Sigmoid colon (tissue), 7 donors: ENCODE data around the gene UVRAG. TPM values are rescaled to one million over a fixed set of nuclear protein-coding genes. Genes with fewer than 3 reads are reported as not detected.

ENCODE experiments used
- DNase-seq: peaks from one replicate; pipeline ENCODE4 v3.0.0-alpha.2; 2019
- H3K27ac ChIP-seq, 4 donors: fragments of 200-600 bp; sonication (generic); one replicate each; pipeline ENCODE4 v1.5.1; 2016 to 2019; ENCODE audit warnings: mild to moderate bottlenecking in 1 of 4
- H3K27me3 ChIP-seq, 3 donors: fragments of 200-600 bp; sonication (generic); one replicate each; pipeline ENCODE4 v1.5.1; 2019; ENCODE audit warnings: mild to moderate bottlenecking in 1 of 3
- H3K36me3 ChIP-seq, 4 donors: fragments of 200-600 bp; sonication (generic); one replicate each; pipeline ENCODE4 v1.5.1; 2016 to 2019
- H3K4me1 ChIP-seq, 4 donors: fragments of 200-600 bp; sonication (generic); one replicate each; pipeline ENCODE4 v1.5.1; 2017 to 2019
- H3K4me3 ChIP-seq, 4 donors: fragments of 200-600 bp; sonication (generic); one replicate each; pipeline ENCODE4 v1.5.1; 2017 to 2019; ENCODE audit warnings: mild to moderate bottlenecking in 2 of 4, moderate library complexity in 1 of 4
- H3K9me3 ChIP-seq, 4 donors: fragments of 200-600 bp in 3 of 4; sonication (generic) in 3 of 4; one replicate each; pipeline versions ENCODE4 v1.5.1 to v1.6.1; 2013 to 2019
- CTCF ChIP-seq, 4 experiments: fragments of 450-650 bp in 3 of 4; fragments of 200-600 bp in 1 of 4; IDR thresholded peaks; one replicate each; pipeline ENCODE4 v1.5.1; 2016 to 2019; ENCODE audit warnings: antibody characterized with exemption in 4 of 4, mild to moderate bottlenecking in 3 of 4, moderate library complexity in 2 of 4
- EP300 ChIP-seq, 4 donors: sonication (generic); formaldehyde crosslinking; IDR thresholded peaks; one replicate each; pipeline ENCODE4 v1.6.1; 2017; ENCODE audit warnings: antibody characterized with exemption in 4 of 4
- POLR2A ChIP-seq, 2 donors: fragments of 450-650 bp; IDR thresholded peaks; one replicate each; pipeline ENCODE4 v1.6.1; 2016; ENCODE audit warnings: antibody characterized with exemption in 2 of 2, mild to moderate bottlenecking in 2 of 2, moderate library complexity in 2 of 2
- POLR2AphosphoS5 ChIP-seq, 4 donors: sonication (generic); formaldehyde crosslinking; IDR thresholded peaks; one replicate each; pipeline ENCODE4 v1.6.1; 2017; ENCODE audit warnings: antibody characterized with exemption in 4 of 4
- WGBS, 2 donors: extraction: QIAGEN DNeasy Blood & Tissue Kit; methylation state at CpG; one replicate each; pipeline ENCODE4 v1.1.7; 2013; 5-methylcytosine and 5-hydroxymethylcytosine counted together
- intact Hi-C: fragments of 100-400 bp; cut with DNase I; formaldehyde crosslinking; loops from one replicate; pipeline ENCODE4 v1.15.1; 2023
- polyA plus RNA-seq, 3 donors: library from polyadenylated mRNA; stranded (reverse); fragments of 200-250 nt; gene quantifications; one replicate each; pipeline ENCODE4 v1.2.3, GENCODE V29; 2013
- total RNA-seq, 4 donors: library from RNA; depleted of rRNA; stranded (reverse); fragments of >200 nt; gene quantifications; one replicate each; pipeline ENCODE4 v1.1.0, GENCODE V29; 2016
- donor health status: healthy with polysubstance abuse.
- donor health status: Bipolar disorder and iron deficiency.
- donor health status: healthy.

The UVRAG gene
- total and polyA plus RNA-seq, 7 donors: 4.9 to 43.2 (median 29.3) TPM

GRCh38 chr11:76176463-76176862 is 361.5 kb downstream of the UVRAG start:
- 84 to 91% methylated on average over 9 of the region's 9 CpGs for WGBS, 2 donors
- intact Hi-C loops: no loop called here

GRCh38 chr11:76177250-76177686 is 362.3 kb downstream of the UVRAG start:
- Histone ChIP-seq H3K27me3 (no peaks in the 10 kb centered on the region), H3K36me3 (no peaks in the 10 kb centered on the region), H3K4me3 (no peak overlapping the region), H3K27ac (no peak overlapping the region), H3K4me1 (no peaks in the 10 kb centered on the region), H3K9me3 (no peaks in the 10 kb centered on the region)
- intact Hi-C loops: no loop called here
- WGBS, 2 donors: 93 to 94% methylated on average over 6 of the region's 6 CpGs
- TF ChIP-seq POLR2AphosphoS5 (IDR thresholded peaks at IDR 0.05) (no peak), EP300 (IDR thresholded peaks at IDR 0.05) (no peak), POLR2A (IDR thresholded peaks at IDR 0.05) (no peak), CTCF (IDR thresholded peaks at IDR 0.05) (no peak)
- no peak for DNase-seq

More at GRCh38 chr11:76176463-76176862, 361.5 kb downstream of the UVRAG start:
- TF ChIP-seq POLR2AphosphoS5 (IDR thresholded peaks at IDR 0.05) (no peak), EP300 (IDR thresholded peaks at IDR 0.05) (no peak), POLR2A (IDR thresholded peaks at IDR 0.05) (no peak), CTCF (IDR thresholded peaks at IDR 0.05) (no peak)
- H3K4me3 ChIP-seq: no peak overlapping the region
- H3K4me1 ChIP-seq: no peaks in the 10 kb centered on the region
- no peak for DNase-seq
- no peaks in the 10 kb centered on the region for H3K27me3 ChIP-seq
- no peak overlapping the region for H3K27ac ChIP-seq
- no peaks in the 10 kb centered on the region for H3K36me3 ChIP-seq
- H3K9me3 ChIP-seq: no peaks in the 10 kb centered on the region

GRCh38 chr11:76179147-76179546 is 364.1 kb downstream of the UVRAG start:
- Histone ChIP-seq H3K4me1 (no peaks in the 10 kb centered on the region), H3K4me3 (no peak overlapping the region), H3K9me3 (no peaks in the 10 kb centered on the region), H3K27me3 (no peaks in the 10 kb centered on the region), H3K36me3 (no peaks in the 10 kb centered on the region), H3K27ac (no peak overlapping the region)
- TF ChIP-seq POLR2A (IDR thresholded peaks at IDR 0.05) (no peak), EP300 (IDR thresholded peaks at IDR 0.05) (no peak), POLR2AphosphoS5 (IDR thresholded peaks at IDR 0.05) (no peak), CTCF (IDR thresholded peaks at IDR 0.05) (no peak)
- WGBS, 2 donors: 85 to 90% methylated on average over 13 of the region's 13 CpGs
- intact Hi-C loops: no loop called here
- no peak for DNase-seq

GRCh38 chr11:76181371-76181770 is 366.4 kb downstream of the UVRAG start:
- no peak overlapping the region for H3K27ac ChIP-seq
- H3K27me3 ChIP-seq: no peaks in the 10 kb centered on the region
- no peaks in the 10 kb centered on the region for H3K36me3 ChIP-seq
- no peak overlapping the region for H3K4me3 ChIP-seq
- peaks cover 0 to 8% (median 3%) of the 10 kb centered on the region in 4 donors for H3K4me1 ChIP-seq
- no peaks in the 10 kb centered on the region for H3K9me3 ChIP-seq
- no peak for TF ChIP-seq EP300 (IDR thresholded peaks at IDR 0.05)
- TF ChIP-seq POLR2AphosphoS5 (IDR thresholded peaks at IDR 0.05): no peak
- no peak for TF ChIP-seq CTCF (IDR thresholded peaks at IDR 0.05)
- TF ChIP-seq POLR2A (IDR thresholded peaks at IDR 0.05): no peak
- 91 to 93% methylated on average over 15 of the region's 15 CpGs for WGBS, 2 donors
- DNase-seq: no peak
- intact Hi-C loops: no loop called here

GRCh38 chr11:76184551-76184993 is 369.6 kb downstream of the UVRAG start:
- H3K4me1 ChIP-seq: peaks cover 0 to 14% (median 8%) of the 10 kb centered on the region in 4 donors
- H3K36me3 ChIP-seq: no peaks in the 10 kb centered on the region
- H3K9me3 ChIP-seq: no peaks in the 10 kb centered on the region
- H3K4me3 ChIP-seq: no peak overlapping the region
- no peaks in the 10 kb centered on the region for H3K27me3 ChIP-seq
- WGBS, 2 donors: 46 to 67% methylated on average over 7 of the region's 7 CpGs
- TF ChIP-seq CTCF (IDR thresholded peaks at IDR 0.05) (no peak), POLR2AphosphoS5 (IDR thresholded peaks at IDR 0.05) (no peak), POLR2A (IDR thresholded peaks at IDR 0.05) (no peak), EP300 (IDR thresholded peaks at IDR 0.05) (no peak)
- DNase-seq: no peak
- intact Hi-C loops: no loop called here
- no peak overlapping the region for H3K27ac ChIP-seq
